ENCODE measurements around the gene KRTAP5-11. TPM values are rescaled to one million over a fixed set of nuclear protein-coding genes. Genes with fewer than 3 reads are reported as not detected.
"Not testable (repeated sequence)": the region's sequence is repeated elsewhere in the genome, so short reads cannot be mapped to it uniquely, and the experiment has no call there.

The KRTAP5-11 gene
- total and polyA plus RNA-seq, 5 donors = not detected

- H3K27me3 ChIP-seq (ENCODE audit: control insufficient read depth, insufficient read depth) = no peaks in the 10 kb centered on the region
- H3K9me3 ChIP-seq (ENCODE audit: control insufficient read depth, low read length) = no peaks in the 10 kb centered on the region
- peak; percentile 86 to 87 for ATAC-seq
- peak in 2 of 3 donors; percentile 54 to 56 for DNase-seq
- no peak overlapping the region for H3K27ac ChIP-seq (ENCODE audit: low read length)
- H3K4me1 ChIP-seq (ENCODE audit: control insufficient read depth, insufficient read depth, low read length) = peaks cover 2% of the 10 kb centered on the region
- no peak overlapping the region for H3K4me3 ChIP-seq (ENCODE audit: low read length)
- WGBS = 5% methylated on average over 8 of the region's 8 CpGs
- intact Hi-C loops (cut with DNase I) = no loop called here
Observed at GRCh38 chr11:71580057-71581003, 2.3 kb downstream of the KRTAP5-11 start.

- H3K27me3 ChIP-seq (ENCODE audit: control insufficient read depth, insufficient read depth); H3K4me3 ChIP-seq (ENCODE audit: low read length); H3K9me3 ChIP-seq (ENCODE audit: control insufficient read depth, low read length); DNase-seq; H3K4me1 ChIP-seq (ENCODE audit: control insufficient read depth, insufficient read depth, low read length); H3K27ac ChIP-seq (ENCODE audit: low read length); ATAC-seq; intact Hi-C loops (cut with DNase I): not testable (repeated sequence)
- 62% methylated on average over 7 of the region's 7 CpGs for WGBS
Observed at GRCh38 chr11:71579513-71579912, 3.2 kb downstream of the KRTAP5-11 start.

- intact Hi-C loops (cut with DNase I) = no loop called here
Observed at GRCh38 chr11:71577469-71578004, 5.1 kb downstream of the KRTAP5-11 start.

GRCh38 chr11:71576688-71577465 is 5.8 kb downstream of the KRTAP5-11 start:
- H3K4me3 ChIP-seq (ENCODE audit: low read length); H3K27me3 ChIP-seq (ENCODE audit: control insufficient read depth, insufficient read depth); DNase-seq; H3K4me1 ChIP-seq (ENCODE audit: control insufficient read depth, insufficient read depth, low read length); intact Hi-C loops (cut with DNase I); ATAC-seq; H3K9me3 ChIP-seq (ENCODE audit: control insufficient read depth, low read length); H3K27ac ChIP-seq (ENCODE audit: low read length): not testable (repeated sequence)
- WGBS = 90% methylated on average over 38 of the region's 41 CpGs

More at GRCh38 chr11:71577469-71578004, 5.1 kb downstream of the KRTAP5-11 start:
- H3K4me3 ChIP-seq (ENCODE audit: low read length) = no peak overlapping the region
- peaks cover 2% of the 10 kb centered on the region for H3K4me1 ChIP-seq (ENCODE audit: control insufficient read depth, insufficient read depth, low read length)
- H3K9me3 ChIP-seq (ENCODE audit: control insufficient read depth, low read length) = no peaks in the 10 kb centered on the region
- ATAC-seq (no peak), DNase-seq (no peak)
- H3K27ac ChIP-seq (ENCODE audit: low read length) = no peak overlapping the region
- H3K27me3 ChIP-seq (ENCODE audit: control insufficient read depth, insufficient read depth) = no peaks in the 10 kb centered on the region
- WGBS = 91% methylated on average over 7 of the region's 7 CpGs

- H3K27me3 ChIP-seq (ENCODE audit: control insufficient read depth, insufficient read depth) = no peaks in the 10 kb centered on the region
- H3K27ac ChIP-seq (ENCODE audit: low read length) = no peak overlapping the region
- DNase-seq (no peak), ATAC-seq (no peak)
- H3K4me3 ChIP-seq (ENCODE audit: low read length) = no peak overlapping the region
- H3K4me1 ChIP-seq (ENCODE audit: control insufficient read depth, insufficient read depth, low read length) = peaks cover 2% of the 10 kb centered on the region
- no peaks in the 10 kb centered on the region for H3K9me3 ChIP-seq (ENCODE audit: control insufficient read depth, low read length)
- intact Hi-C loops (cut with DNase I) = no loop called here
- 80% methylated on average over 4 of the region's 4 CpGs for WGBS
Observed at GRCh38 chr11:71575723-71576424, 6.8 kb downstream of the KRTAP5-11 start.

- WGBS = 77% methylated on average over 5 of the region's 5 CpGs
- H3K4me1 ChIP-seq (ENCODE audit: control insufficient read depth, insufficient read depth, low read length) = no peaks in the 10 kb centered on the region
- H3K27ac ChIP-seq (ENCODE audit: low read length) = no peak overlapping the region
- H3K9me3 ChIP-seq (ENCODE audit: control insufficient read depth, low read length) = no peaks in the 10 kb centered on the region
- no peaks in the 10 kb centered on the region for H3K27me3 ChIP-seq (ENCODE audit: control insufficient read depth, insufficient read depth)
- DNase-seq = no peak
- ATAC-seq = no peak
- intact Hi-C loops (cut with DNase I) = no loop called here
- no peak overlapping the region for H3K4me3 ChIP-seq (ENCODE audit: low read length)
Observed at GRCh38 chr11:71574418-71574817, 8.3 kb downstream of the KRTAP5-11 start.

- 85% methylated on average over 11 of the region's 11 CpGs for WGBS
- H3K27me3 ChIP-seq (ENCODE audit: control insufficient read depth, insufficient read depth) = no peaks in the 10 kb centered on the region
- H3K27ac ChIP-seq (ENCODE audit: low read length) = no peak overlapping the region
- ATAC-seq (no peak), DNase-seq (no peak)
- H3K4me1 ChIP-seq (ENCODE audit: control insufficient read depth, insufficient read depth, low read length) = peaks cover 2% of the 10 kb centered on the region
- intact Hi-C loops (cut with DNase I) = no loop called here
- no peaks in the 10 kb centered on the region for H3K9me3 ChIP-seq (ENCODE audit: control insufficient read depth, low read length)
- no peak overlapping the region for H3K4me3 ChIP-seq (ENCODE audit: low read length)
Observed at GRCh38 chr11:71572811-71573210, 9.9 kb downstream of the KRTAP5-11 start.

- intact Hi-C loops (cut with DNase I); DNase-seq; H3K4me3 ChIP-seq (ENCODE audit: low read length); H3K27me3 ChIP-seq (ENCODE audit: control insufficient read depth, insufficient read depth); H3K27ac ChIP-seq (ENCODE audit: low read length); H3K4me1 ChIP-seq (ENCODE audit: control insufficient read depth, insufficient read depth, low read length); H3K9me3 ChIP-seq (ENCODE audit: control insufficient read depth, low read length): not testable (repeated sequence)
- peak in 1 of 2 donors; percentile 7 for ATAC-seq
- 86% methylated on average over 37 of the region's 39 CpGs for WGBS
Observed at GRCh38 chr11:71571101-71571850, 11.4 kb downstream of the KRTAP5-11 start.

- H3K27me3 ChIP-seq (ENCODE audit: control insufficient read depth, insufficient read depth) = no peaks in the 10 kb centered on the region
- intact Hi-C loops (cut with DNase I) = no loop called here
- H3K4me1 ChIP-seq (ENCODE audit: control insufficient read depth, insufficient read depth, low read length) = peaks cover 2% of the 10 kb centered on the region
- WGBS = 61% methylated on average over 8 of the region's 8 CpGs
- H3K9me3 ChIP-seq (ENCODE audit: control insufficient read depth, low read length) = no peaks in the 10 kb centered on the region
- ATAC-seq = peak in 1 of 2 donors; percentile 16
- no peak for DNase-seq
- H3K4me3 ChIP-seq (ENCODE audit: low read length) = no peak overlapping the region
- no peak overlapping the region for H3K27ac ChIP-seq (ENCODE audit: low read length)
Observed at GRCh38 chr11:71568704-71569349, 13.8 kb downstream of the KRTAP5-11 start.

- H3K4me1 ChIP-seq (ENCODE audit: control insufficient read depth, insufficient read depth, low read length); H3K9me3 ChIP-seq (ENCODE audit: control insufficient read depth, low read length); intact Hi-C loops (cut with DNase I); DNase-seq; H3K27ac ChIP-seq (ENCODE audit: low read length); ATAC-seq; H3K27me3 ChIP-seq (ENCODE audit: control insufficient read depth, insufficient read depth); H3K4me3 ChIP-seq (ENCODE audit: low read length): not testable (repeated sequence)
- 78% methylated on average over 8 of the region's 8 CpGs for WGBS
Observed at GRCh38 chr11:71567633-71568032, 15.0 kb downstream of the KRTAP5-11 start.

All from right cardiac atrium (tissue), 5 donors.